ENCODE measurements around the gene TAOK1. TPM values are rescaled to one million over a fixed set of nuclear protein-coding genes. Genes with fewer than 3 reads are reported as not detected.

Gene TAOK1
- total RNA-seq, 4 donors from 2014 or later = 28.7 to 104 (median 42.8) TPM

DNA sequence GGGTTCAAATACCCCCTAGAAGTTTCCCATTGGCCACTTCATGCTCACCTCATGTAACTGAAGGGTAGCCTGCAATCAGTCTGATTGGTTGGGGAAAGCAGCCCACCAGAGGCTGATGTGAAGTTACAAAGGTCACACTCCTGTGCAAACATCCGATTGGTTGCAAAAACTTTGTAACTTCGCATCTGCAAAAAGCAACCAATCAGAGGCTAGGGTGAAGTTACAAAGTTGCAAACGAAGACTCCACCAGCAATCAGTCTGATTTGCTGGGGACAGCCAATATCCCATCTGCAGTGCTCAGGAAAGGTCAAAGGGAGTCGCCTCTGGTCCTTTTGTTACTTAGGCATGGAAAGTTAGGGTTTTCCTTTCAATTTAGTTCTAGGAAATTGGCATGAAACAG, 40.1 kb downstream of the TAOK1 start:
- H3K4me3 ChIP-seq = no peak overlapping the region
- no peak for TF ChIP-seq CTCF (IDR thresholded peaks at IDR 0.05)
- no peak for TF ChIP-seq POLR2A (IDR thresholded peaks at IDR 0.05)
- H3K4me1 ChIP-seq = peaks cover 0 to 9% (median 0%) of the 10 kb centered on the region in 4 donors
- no peaks in the 10 kb centered on the region for H3K27me3 ChIP-seq
- DNase-seq = no peak
- H3K9me3 ChIP-seq = no peaks in the 10 kb centered on the region
- H3K27ac ChIP-seq = no peak overlapping the region
- H3K36me3 ChIP-seq = no peaks in the 10 kb centered on the region

GRCh38 chr17:29433541-29433940, 43.4 kb downstream of the TAOK1 start:
- Histone ChIP-seq H3K27ac (no peak overlapping the region), H3K4me3 (no peak overlapping the region), H3K36me3 (no peaks in the 10 kb centered on the region), H3K9me3 (no peaks in the 10 kb centered on the region), H3K27me3 (no peaks in the 10 kb centered on the region), H3K4me1 (peaks cover 0 to 9% (median 0%) of the 10 kb centered on the region in 4 donors)
- no peak for DNase-seq
- TF ChIP-seq CTCF (IDR thresholded peaks at IDR 0.05) (no peak), POLR2A (IDR thresholded peaks at IDR 0.05) (no peak)

DNA sequence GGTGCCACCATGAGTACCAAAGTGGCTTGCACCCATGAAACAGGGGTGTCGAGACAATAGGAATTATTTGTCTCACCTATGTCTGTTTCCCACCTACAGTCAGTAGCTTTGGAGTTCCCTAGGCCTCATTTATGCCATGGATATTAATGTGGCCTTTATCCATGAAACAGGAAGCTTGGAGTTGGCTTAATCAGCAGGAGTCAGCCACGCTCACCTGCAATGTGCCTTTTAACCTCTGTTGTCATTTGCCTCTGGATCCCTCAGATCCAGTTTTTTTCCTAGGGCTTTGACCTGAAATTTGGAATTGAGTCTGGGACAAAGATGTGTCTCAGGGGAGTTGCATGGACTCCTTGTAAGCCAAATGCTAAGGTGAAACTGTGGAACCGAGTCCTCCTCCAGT, 44.4 kb downstream of the TAOK1 start:
- no peaks in the 10 kb centered on the region for H3K27me3 ChIP-seq
- no peak for TF ChIP-seq POLR2A (IDR thresholded peaks at IDR 0.05)
- no peak for TF ChIP-seq CTCF (IDR thresholded peaks at IDR 0.05)
- H3K27ac ChIP-seq = no peak overlapping the region
- no peaks in the 10 kb centered on the region for H3K36me3 ChIP-seq
- no peak for DNase-seq
- no peaks in the 10 kb centered on the region for H3K9me3 ChIP-seq
- H3K4me3 ChIP-seq = no peak overlapping the region
- H3K4me1 ChIP-seq = peaks cover 0 to 9% (median 0%) of the 10 kb centered on the region in 4 donors

GRCh38 chr17:29442451-29442850, 52.3 kb downstream of the TAOK1 start:
- no peak for TF ChIP-seq POLR2A (IDR thresholded peaks at IDR 0.05)
- TF ChIP-seq CTCF (IDR thresholded peaks at IDR 0.05) = no peak

DNA sequence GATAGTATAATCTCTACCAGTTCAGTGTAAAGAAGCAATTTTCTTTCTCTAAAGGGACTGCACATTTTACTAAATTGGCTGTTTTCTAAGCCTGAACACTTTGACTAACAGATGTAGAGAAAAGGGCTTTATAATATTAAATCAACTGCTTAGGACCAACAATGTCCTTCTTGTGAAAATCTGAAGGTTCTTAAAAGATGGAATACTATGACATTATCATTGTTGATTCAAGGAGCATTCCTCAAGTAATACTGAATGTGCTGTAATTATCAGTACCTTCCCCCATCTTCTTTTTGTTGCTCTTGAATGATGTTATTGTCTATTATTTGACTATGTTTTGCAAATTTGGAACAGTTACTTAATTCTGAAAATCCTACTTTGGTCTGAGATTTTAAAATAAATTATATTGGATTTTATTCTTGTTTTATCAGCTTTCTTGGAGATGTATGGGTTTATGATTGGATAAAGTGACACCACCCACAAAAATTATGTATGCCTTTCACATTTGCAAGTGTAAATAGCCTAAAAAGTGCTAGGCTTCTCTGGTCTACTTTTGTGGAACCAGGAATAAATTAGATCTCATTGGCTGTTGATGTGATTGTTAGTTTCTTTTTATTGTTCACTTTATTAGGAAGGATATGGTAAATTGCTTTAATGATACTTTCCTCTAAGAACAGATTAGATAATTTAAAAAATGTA, 53.0 kb downstream of the TAOK1 start:
- TF ChIP-seq POLR2A (IDR thresholded peaks at IDR 0.05) = no peak
- no peak for TF ChIP-seq CTCF (IDR thresholded peaks at IDR 0.05)

More at GRCh38 chr17:29442451-29442850, 52.3 kb downstream of the TAOK1 start:
- Histone ChIP-seq H3K27me3 (no peaks in the 10 kb centered on the region), H3K27ac (no peak overlapping the region), H3K36me3 (no peaks in the 10 kb centered on the region), H3K9me3 (no peaks in the 10 kb centered on the region), H3K4me1 (peaks cover 0 to 8% (median 1%) of the 10 kb centered on the region in 4 donors), H3K4me3 (no peak overlapping the region)
- DNase-seq = no peak

More for the DNA sequence above, 53.0 kb downstream of the TAOK1 start:
- no peaks in the 10 kb centered on the region for H3K36me3 ChIP-seq
- H3K4me3 ChIP-seq = no peak overlapping the region
- H3K9me3 ChIP-seq = no peaks in the 10 kb centered on the region
- H3K27ac ChIP-seq = no peak overlapping the region
- DNase-seq = no peak
- peaks cover 0 to 10% (median 2%) of the 10 kb centered on the region in 4 donors for H3K4me1 ChIP-seq
- H3K27me3 ChIP-seq = no peaks in the 10 kb centered on the region

Measured in Peyer's patch (tissue), 4 donors.